RWPE2 (cell line): ENCODE measurements around the gene DOCK7.

ENCODE experiments used
- ATAC-seq: fragments of 200-7000 bp; cut with Tn5 transposase; 3 replicates; pipeline ENCODE4 v1.9.1; 2021; ENCODE audit warnings: low read depth
- DNase-seq: peaks from one replicate; pipeline ENCODE4 v3.0.0-alpha.2; 2020; ENCODE audit warnings: low spot score
- H3K27ac ChIP-seq: fragments of 450-650 bp; 2 replicates; pipeline ENCODE4 v1.5.1; 2017; ENCODE audit warnings: mild to moderate bottlenecking; ENCODE audit not compliant: poor library complexity, severe bottlenecking
- H3K27me3 ChIP-seq: fragments of 250-450 bp; sonication (Bioruptor Pico); 2 replicates; pipeline ENCODE4 v1.5.1; 2021; ENCODE audit warnings: mild to moderate bottlenecking, moderate library complexity; ENCODE audit not compliant: insufficient read depth, poor library complexity, severe bottlenecking
- H3K36me3 ChIP-seq: fragments of 250-450 bp; sonication (Bioruptor Pico); 2 replicates; pipeline ENCODE4 v1.5.1; 2020; ENCODE audit warnings: low read depth, mild to moderate bottlenecking, moderate library complexity
- H3K4me1 ChIP-seq: fragments of 250-450 bp; sonication (Bioruptor Pico); 2 replicates; pipeline ENCODE4 v1.5.1; 2021; ENCODE audit warnings: mild to moderate bottlenecking, moderate library complexity; ENCODE audit not compliant: insufficient read depth, poor library complexity, severe bottlenecking
- H3K4me3 ChIP-seq: fragments of 250-450 bp; sonication (Bioruptor Pico); 2 replicates; pipeline ENCODE4 v1.5.1; 2021; ENCODE audit warnings: mild to moderate bottlenecking, moderate library complexity; ENCODE audit not compliant: severe bottlenecking
- H3K9me3 ChIP-seq: fragments of 250-450 bp; sonication (Bioruptor Pico); 2 replicates; pipeline ENCODE4 v1.5.1; 2021; ENCODE audit warnings: mild to moderate bottlenecking, moderate library complexity; ENCODE audit not compliant: severe bottlenecking
- CTCF ChIP-seq: fragments of 450-650 bp; IDR thresholded peaks from one replicate; pipeline ENCODE4 v1.5.1; 2017; ENCODE audit warnings: mild to moderate bottlenecking, moderate library complexity; ENCODE audit not compliant: poor library complexity, severe bottlenecking

Gene DOCK7

GRCh38 chr1:62727656-62728407, 39.6 kb upstream of the DOCK7 start:
- TF ChIP-seq CTCF: no peak
- Histone ChIP-seq H3K27me3 (no peaks in the 10 kb centered on the region), H3K9me3 (no peaks in the 10 kb centered on the region), H3K4me1 (no peaks in the 10 kb centered on the region), H3K4me3 (no peak overlapping the region), H3K27ac (no peak overlapping the region), H3K36me3 (no peaks in the 10 kb centered on the region)
- DNase-seq (no peak), ATAC-seq (no peak)

- Histone ChIP-seq H3K4me3 (no peak overlapping the region), H3K9me3 (no peaks in the 10 kb centered on the region), H3K27me3 (no peaks in the 10 kb centered on the region), H3K36me3 (no peaks in the 10 kb centered on the region), H3K27ac (no peak overlapping the region), H3K4me1 (no peaks in the 10 kb centered on the region)
- DNase-seq (no peak), ATAC-seq (no peak)
- TF ChIP-seq CTCF: no peak
These were observed 37.8 kb upstream of the DOCK7 start for GRCh38 chr1:62726011-62726442.

- ATAC-seq: no peak
- no peak overlapping the region for H3K27ac ChIP-seq
These were observed 37.1 kb upstream of the DOCK7 start for GRCh38 chr1:62725255-62725654.

GRCh38 chr1:62724430-62724829, 36.2 kb upstream of the DOCK7 start:
- no peaks in the 10 kb centered on the region for H3K4me1 ChIP-seq
- no peak overlapping the region for H3K4me3 ChIP-seq
- H3K27me3 ChIP-seq: no peaks in the 10 kb centered on the region
- no peak overlapping the region for H3K27ac ChIP-seq
- TF ChIP-seq CTCF: no peak
- H3K36me3 ChIP-seq: no peaks in the 10 kb centered on the region
- no peaks in the 10 kb centered on the region for H3K9me3 ChIP-seq
- ATAC-seq (no peak), DNase-seq (no peak)

More at GRCh38 chr1:62725255-62725654, 37.1 kb upstream of the DOCK7 start:
- Histone ChIP-seq H3K36me3 (no peaks in the 10 kb centered on the region), H3K9me3 (no peaks in the 10 kb centered on the region), H3K27me3 (no peaks in the 10 kb centered on the region), H3K4me3 (no peak overlapping the region), H3K4me1 (no peaks in the 10 kb centered on the region)
- no peak for DNase-seq
- TF ChIP-seq CTCF: no peak

GRCh38 chr1:62723883-62724282, 35.7 kb upstream of the DOCK7 start:
- H3K9me3 ChIP-seq: no peaks in the 10 kb centered on the region
- no peak for TF ChIP-seq CTCF
- no peak for ATAC-seq

More at GRCh38 chr1:62723883-62724282, 35.7 kb upstream of the DOCK7 start:
- no peaks in the 10 kb centered on the region for H3K36me3 ChIP-seq
- H3K4me3 ChIP-seq: no peak overlapping the region
- DNase-seq: no peak
- H3K27ac ChIP-seq: no peak overlapping the region
- H3K4me1 ChIP-seq: no peaks in the 10 kb centered on the region
- H3K27me3 ChIP-seq: no peaks in the 10 kb centered on the region
